Measurements from ENCODE around the gene HTRA1. TPM values are rescaled to one million over a fixed set of nuclear protein-coding genes. Genes with fewer than 3 reads are reported as not detected.

HTRA1 gene
- polyA plus RNA-seq, 1 of the 3 experiments (the other 2 are of a cell fraction): 291 TPM

- TF ChIP-seq TCF12 (IDR thresholded peaks at IDR 0.05) (peak; percentile 14; the same call in 1 of the 2 replicates), ELF1 (IDR thresholded peaks at IDR 0.05) (no peak), GABPA (IDR thresholded peaks at IDR 0.05; ENCODE audit: low read depth) (no peak), REST (IDR thresholded peaks at IDR 0.05; ENCODE audit: low read depth, low read length) (no peak), NFIC (IDR thresholded peaks at IDR 0.05; ENCODE audit: borderline replicate concordance) (no peak), MAX (IDR thresholded peaks at IDR 0.05; ENCODE audit: low read depth) (no peak), TEAD4 (IDR thresholded peaks at IDR 0.05; ENCODE audit: borderline replicate concordance, insufficient read depth) (no peak)
- TF ChIP-seq, protein P1, sequence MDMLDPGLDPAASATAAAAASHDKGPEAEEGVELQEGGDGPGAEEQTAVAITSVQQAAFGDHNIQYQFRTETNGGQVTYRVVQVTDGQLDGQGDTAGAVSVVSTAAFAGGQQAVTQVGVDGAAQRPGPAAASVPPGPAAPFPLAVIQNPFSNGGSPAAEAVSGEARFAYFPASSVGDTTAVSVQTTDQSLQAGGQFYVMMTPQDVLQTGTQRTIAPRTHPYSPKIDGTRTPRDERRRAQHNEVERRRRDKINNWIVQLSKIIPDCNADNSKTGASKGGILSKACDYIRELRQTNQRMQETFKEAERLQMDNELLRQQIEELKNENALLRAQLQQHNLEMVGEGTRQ (IDR thresholded peaks at IDR 0.05; ENCODE audit: borderline replicate concordance, low read depth, low read length): no peak
Measured at GRCh38 chr10:122450353-122450990, 10.9 kb upstream of the HTRA1 start (continued).

- DNase-seq: no peak
- Histone ChIP-seq H3K9ac (no peak overlapping the region), H3K36me3 (replicated peaks in 1 of 2; ENCODE audit: control insufficient read depth in 1 of 2, insufficient read depth in 2 of 2, low read length in 1 of 2) (no peaks in the 10 kb centered on the region), H3K4me3 (ENCODE audit: low read depth in 2 of 2, low read length in 1 of 2) (no peak overlapping the region), H3K9me3 (no peaks in the 10 kb centered on the region), H3K27ac (ENCODE audit: low read depth in 2 of 2, low read length in 1 of 2) (no peak overlapping the region), H2AFZ (ENCODE audit: low read depth) (no peak overlapping the region), H3K27me3 (ENCODE audit: insufficient read depth) (no peaks in the 10 kb centered on the region), H3K4me2 (no peak overlapping the region), H4K20me1 (ENCODE audit: insufficient read depth) (no peaks in the 10 kb centered on the region), H3K79me2 (ENCODE audit: insufficient read depth) (no peaks in the 10 kb centered on the region), H3F3A (replicated peaks; ENCODE audit: insufficient read depth) (no peaks in the 10 kb centered on the region), H3K4me1 (ENCODE audit: control insufficient read depth in 1 of 2, insufficient read depth in 2 of 2, low read depth in 1 of 2, low read length in 1 of 2) (peaks cover 0 to 4% of the 10 kb centered on the region in 2 experiments; a peak in 1 of 4 replicates), H3K9me2 (no peaks in the 10 kb centered on the region)
- CTCF ChIA-PET: interaction anchor here (1.2 to 2.1 kb wide), 2 partner anchors 155 to 186 kb away, joined by 4 to 6 read pairs; no protein-coding TSS in a partner anchor
- TF ChIP-seq JUND (IDR thresholded peaks at IDR 0.05) (no peak), PBX3 (IDR thresholded peaks at IDR 0.05) (no peak), RCOR1 (IDR thresholded peaks at IDR 0.05; ENCODE audit: low read length) (no peak), TAF1 (IDR thresholded peaks at IDR 0.05; ENCODE audit: borderline replicate concordance, low read depth, low read length) (no peak), FOXJ3 (CRISPR knock-in tag; IDR thresholded peaks at IDR 0.05) (no peak), USF1 (IDR thresholded peaks at IDR 0.05; ENCODE audit: borderline replicate concordance, low read depth) (no peak), MAX (IDR thresholded peaks at IDR 0.05; ENCODE audit: low read depth) (no peak), EZH2phosphoT487 (IDR thresholded peaks at IDR 0.05; ENCODE audit: borderline replicate concordance, low read depth) (no peak), YY1 (IDR thresholded peaks at IDR 0.05; ENCODE audit: low read depth) (no peak), CHD2 (IDR thresholded peaks at IDR 0.05; ENCODE audit: low read length, partially characterized antibody) (no peak), RFX5 (IDR thresholded peaks at IDR 0.05; ENCODE audit: low read length) (no peak), NFIC (IDR thresholded peaks at IDR 0.05; ENCODE audit: borderline replicate concordance) (no peak), SMC3 (IDR thresholded peaks at IDR 0.05; ENCODE audit: low read depth, low read length) (no peak), NRF1 (IDR thresholded peaks at IDR 0.05; ENCODE audit: low read depth, low read length) (no peak)
- TF ChIP-seq, protein P2, sequence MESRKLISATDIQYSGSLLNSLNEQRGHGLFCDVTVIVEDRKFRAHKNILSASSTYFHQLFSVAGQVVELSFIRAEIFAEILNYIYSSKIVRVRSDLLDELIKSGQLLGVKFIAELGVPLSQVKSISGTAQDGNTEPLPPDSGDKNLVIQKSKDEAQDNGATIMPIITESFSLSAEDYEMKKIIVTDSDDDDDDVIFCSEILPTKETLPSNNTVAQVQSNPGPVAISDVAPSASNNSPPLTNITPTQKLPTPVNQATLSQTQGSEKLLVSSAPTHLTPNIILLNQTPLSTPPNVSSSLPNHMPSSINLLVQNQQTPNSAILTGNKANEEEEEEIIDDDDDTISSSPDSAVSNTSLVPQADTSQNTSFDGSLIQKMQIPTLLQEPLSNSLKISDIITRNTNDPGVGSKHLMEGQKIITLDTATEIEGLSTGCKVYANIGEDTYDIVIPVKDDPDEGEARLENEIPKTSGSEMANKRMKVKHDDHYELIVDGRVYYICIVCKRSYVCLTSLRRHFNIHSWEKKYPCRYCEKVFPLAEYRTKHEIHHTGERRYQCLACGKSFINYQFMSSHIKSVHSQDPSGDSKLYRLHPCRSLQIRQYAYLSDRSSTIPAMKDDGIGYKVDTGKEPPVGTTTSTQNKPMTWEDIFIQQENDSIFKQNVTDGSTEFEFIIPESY (IDR thresholded peaks at IDR 0.05; ENCODE audit: borderline replicate concordance, low read depth): no peak
- WGBS (ENCODE audit: low lambda C conversion rate): 84% methylated on average over 3 of the region's 3 CpGs
- POLR2A ChIA-PET: no interaction called here
Measured at GRCh38 chr10:122454071-122454470, 7.3 kb upstream of the HTRA1 start.

Measured in SK-N-SH (cell line).